Activated T-helper 1 cell treated with anti-CD3 and anti-CD28 coated beads, Interleukin-12 subunit alpha, Interleukin-12 subunit beta, Interleukin-2, Interleukin-4 antibody, amounts not matched to agents 30 ng/mL and 10 ng/mL and 1 ng/mL, durations not matched to agents 14 hours and 24 hours and 36 hours (primary cell): ENCODE results near the gene LIX1. TPM values are rescaled to one million over a fixed set of nuclear protein-coding genes. Genes with fewer than 3 reads are reported as not detected.

Experiments used
- DNase-seq: peaks from one replicate; pipeline ENCODE4 v3.0.0; 2021; ENCODE audit warnings: low spot score
- H3K27ac Mint-ChIP-seq: one replicate; pipeline ENCODE4 v1.8.0; 2021; ENCODE audit warnings: mild to moderate bottlenecking, mixed read lengths
- H3K27me3 Mint-ChIP-seq: one replicate; pipeline ENCODE4 v1.8.0; 2022; ENCODE audit warnings: mild to moderate bottlenecking, moderate library complexity, mixed read lengths; ENCODE audit not compliant: insufficient read depth
- H3K36me3 Mint-ChIP-seq: one replicate; pipeline ENCODE4 v1.8.0; 2021; ENCODE audit warnings: low read depth, mixed read lengths
- H3K4me1 Mint-ChIP-seq: one replicate; pipeline ENCODE4 v1.8.0; 2021; ENCODE audit warnings: low read depth, mixed read lengths
- H3K4me3 Mint-ChIP-seq: one replicate; pipeline ENCODE4 v1.8.0; 2021; ENCODE audit warnings: mild to moderate bottlenecking, moderate library complexity, mixed read lengths
- H3K9me3 Mint-ChIP-seq: one replicate; pipeline ENCODE4 v1.8.0; 2021; ENCODE audit warnings: mixed read lengths
- intact Hi-C: fragments of 100-400 bp; cut with micrococcal nuclease; formaldehyde crosslinking; loops from one replicate; pipeline ENCODE4 v1.15.1; 2024
- total RNA-seq: library from RNA; stranded (reverse); gene quantifications from 2 replicates; pipeline ENCODE4 v1.2.3, GENCODE V29; 2022

The LIX1 gene
- total RNA-seq, 1 donor from 2014 or later: not detected

GRCh38 chr5:97136475-97136874 lies 5.9 kb downstream of the LIX1 start:
- no peak overlapping the region for H3K27ac Mint-ChIP-seq
- H3K4me1 Mint-ChIP-seq: peaks cover 13% of the 10 kb centered on the region
- intact Hi-C loops: no loop called here

GRCh38 chr5:97135868-97136267 lies 6.5 kb downstream of the LIX1 start:
- Mint-ChIP-seq H3K9me3 (no peaks in the 10 kb centered on the region), H3K4me3 (no peak overlapping the region), H3K27ac (no peak overlapping the region), H3K27me3 (peaks cover 17% of the 10 kb centered on the region), H3K36me3 (no peaks in the 10 kb centered on the region), H3K4me1 (peaks cover 19% of the 10 kb centered on the region)
- intact Hi-C loops: no loop called here
- DNase-seq: no peak

More at GRCh38 chr5:97136475-97136874, 5.9 kb downstream of the LIX1 start:
- Mint-ChIP-seq H3K4me3 (no peak overlapping the region), H3K36me3 (no peaks in the 10 kb centered on the region), H3K9me3 (no peaks in the 10 kb centered on the region), H3K27me3 (peaks cover 23% of the 10 kb centered on the region)
- no peak for DNase-seq

GRCh38 chr5:97134634-97135033 lies 7.8 kb downstream of the LIX1 start:
- Mint-ChIP-seq H3K27ac (no peak overlapping the region), H3K27me3 (peaks cover 19% of the 10 kb centered on the region), H3K9me3 (no peaks in the 10 kb centered on the region), H3K4me3 (no peak overlapping the region), H3K4me1 (peaks cover 19% of the 10 kb centered on the region), H3K36me3 (no peaks in the 10 kb centered on the region)
- intact Hi-C loops: no loop called here
- no peak for DNase-seq

GRCh38 chr5:97133101-97133500 lies 9.3 kb downstream of the LIX1 start:
- H3K36me3 Mint-ChIP-seq: no peaks in the 10 kb centered on the region
- no peak for DNase-seq
- intact Hi-C loops: no loop called here
- H3K27ac Mint-ChIP-seq: no peak overlapping the region
- no peak overlapping the region for H3K4me3 Mint-ChIP-seq
- peaks cover 19% of the 10 kb centered on the region for H3K4me1 Mint-ChIP-seq
- no peaks in the 10 kb centered on the region for H3K9me3 Mint-ChIP-seq
- peaks cover 15% of the 10 kb centered on the region for H3K27me3 Mint-ChIP-seq

GRCh38 chr5:97131921-97132320 lies 10.5 kb downstream of the LIX1 start:
- no peak overlapping the region for H3K4me3 Mint-ChIP-seq
- DNase-seq: no peak
- intact Hi-C loops: no loop called here

GRCh38 chr5:97131139-97131710 lies 11.2 kb downstream of the LIX1 start:
- no peak overlapping the region for H3K4me3 Mint-ChIP-seq
- H3K36me3 Mint-ChIP-seq: no peaks in the 10 kb centered on the region
- H3K27me3 Mint-ChIP-seq: peaks cover 24% of the 10 kb centered on the region
- H3K4me1 Mint-ChIP-seq: peaks cover 19% of the 10 kb centered on the region
- intact Hi-C loops: no loop called here
- no peak overlapping the region for H3K27ac Mint-ChIP-seq
- no peak for DNase-seq
- H3K9me3 Mint-ChIP-seq: no peaks in the 10 kb centered on the region

More at GRCh38 chr5:97131921-97132320, 10.5 kb downstream of the LIX1 start:
- H3K9me3 Mint-ChIP-seq: no peaks in the 10 kb centered on the region
- no peak overlapping the region for H3K27ac Mint-ChIP-seq
- H3K27me3 Mint-ChIP-seq: peaks cover 19% of the 10 kb centered on the region
- H3K36me3 Mint-ChIP-seq: no peaks in the 10 kb centered on the region
- peaks cover 19% of the 10 kb centered on the region for H3K4me1 Mint-ChIP-seq

GRCh38 chr5:97127727-97128126 lies 14.7 kb downstream of the LIX1 start:
- H3K4me3 Mint-ChIP-seq: no peak overlapping the region
- intact Hi-C loops: no loop called here
- DNase-seq: no peak
- H3K27me3 Mint-ChIP-seq: peaks cover 40% of the 10 kb centered on the region
- no peaks in the 10 kb centered on the region for H3K9me3 Mint-ChIP-seq
- no peaks in the 10 kb centered on the region for H3K36me3 Mint-ChIP-seq
- H3K4me1 Mint-ChIP-seq: peaks cover 8% of the 10 kb centered on the region
- no peak overlapping the region for H3K27ac Mint-ChIP-seq

- Mint-ChIP-seq H3K9me3 (no peaks in the 10 kb centered on the region), H3K4me1 (no peaks in the 10 kb centered on the region), H3K36me3 (no peaks in the 10 kb centered on the region), H3K27ac (no peak overlapping the region), H3K4me3 (no peak overlapping the region), H3K27me3 (peaks cover 38% of the 10 kb centered on the region)
- intact Hi-C loops: no loop called here
- DNase-seq: no peak
Measured at GRCh38 chr5:97125125-97125683, 17.2 kb downstream of the LIX1 start.

- no peak for DNase-seq
- Mint-ChIP-seq H3K4me1 (no peaks in the 10 kb centered on the region), H3K36me3 (no peaks in the 10 kb centered on the region)
Measured at GRCh38 chr5:97124335-97124734, 18.1 kb downstream of the LIX1 start.

GRCh38 chr5:97121848-97122247 lies 20.6 kb downstream of the LIX1 start:
- H3K4me3 Mint-ChIP-seq: no peak overlapping the region
- H3K9me3 Mint-ChIP-seq: no peaks in the 10 kb centered on the region
- H3K36me3 Mint-ChIP-seq: no peaks in the 10 kb centered on the region
- DNase-seq: no peak
- intact Hi-C loops: no loop called here
- no peaks in the 10 kb centered on the region for H3K4me1 Mint-ChIP-seq
- H3K27me3 Mint-ChIP-seq: peaks cover 30% of the 10 kb centered on the region
- no peak overlapping the region for H3K27ac Mint-ChIP-seq

More at GRCh38 chr5:97124335-97124734, 18.1 kb downstream of the LIX1 start:
- Mint-ChIP-seq H3K4me3 (no peak overlapping the region), H3K9me3 (no peaks in the 10 kb centered on the region), H3K27me3 (peaks cover 35% of the 10 kb centered on the region), H3K27ac (no peak overlapping the region)
- intact Hi-C loops: no loop called here

- Mint-ChIP-seq H3K27me3 (peaks cover 20% of the 10 kb centered on the region), H3K4me3 (no peak overlapping the region), H3K9me3 (no peaks in the 10 kb centered on the region), H3K36me3 (no peaks in the 10 kb centered on the region), H3K27ac (no peak overlapping the region), H3K4me1 (no peaks in the 10 kb centered on the region)
- no peak for DNase-seq
- intact Hi-C loops: no loop called here
Measured at GRCh38 chr5:97120195-97120594, 22.2 kb downstream of the LIX1 start.

GRCh38 chr5:97119007-97119390 lies 23.4 kb downstream of the LIX1 start:
- DNase-seq: no peak
- H3K4me3 Mint-ChIP-seq: no peak overlapping the region
- no peaks in the 10 kb centered on the region for H3K4me1 Mint-ChIP-seq
- no peaks in the 10 kb centered on the region for H3K36me3 Mint-ChIP-seq
- peaks cover 20% of the 10 kb centered on the region for H3K27me3 Mint-ChIP-seq
- no peak overlapping the region for H3K27ac Mint-ChIP-seq
- intact Hi-C loops: no loop called here
- H3K9me3 Mint-ChIP-seq: no peaks in the 10 kb centered on the region

GRCh38 chr5:97118261-97119006 lies 24.0 kb downstream of the LIX1 start:
- Mint-ChIP-seq H3K9me3 (no peaks in the 10 kb centered on the region), H3K4me1 (no peaks in the 10 kb centered on the region), H3K27me3 (peaks cover 16% of the 10 kb centered on the region), H3K27ac (no peak overlapping the region), H3K36me3 (no peaks in the 10 kb centered on the region), H3K4me3 (no peak overlapping the region)
- DNase-seq: no peak
- intact Hi-C loops: no loop called here
